ENCODE measurements around the gene TEDC1.

Gene TEDC1

DNA sequence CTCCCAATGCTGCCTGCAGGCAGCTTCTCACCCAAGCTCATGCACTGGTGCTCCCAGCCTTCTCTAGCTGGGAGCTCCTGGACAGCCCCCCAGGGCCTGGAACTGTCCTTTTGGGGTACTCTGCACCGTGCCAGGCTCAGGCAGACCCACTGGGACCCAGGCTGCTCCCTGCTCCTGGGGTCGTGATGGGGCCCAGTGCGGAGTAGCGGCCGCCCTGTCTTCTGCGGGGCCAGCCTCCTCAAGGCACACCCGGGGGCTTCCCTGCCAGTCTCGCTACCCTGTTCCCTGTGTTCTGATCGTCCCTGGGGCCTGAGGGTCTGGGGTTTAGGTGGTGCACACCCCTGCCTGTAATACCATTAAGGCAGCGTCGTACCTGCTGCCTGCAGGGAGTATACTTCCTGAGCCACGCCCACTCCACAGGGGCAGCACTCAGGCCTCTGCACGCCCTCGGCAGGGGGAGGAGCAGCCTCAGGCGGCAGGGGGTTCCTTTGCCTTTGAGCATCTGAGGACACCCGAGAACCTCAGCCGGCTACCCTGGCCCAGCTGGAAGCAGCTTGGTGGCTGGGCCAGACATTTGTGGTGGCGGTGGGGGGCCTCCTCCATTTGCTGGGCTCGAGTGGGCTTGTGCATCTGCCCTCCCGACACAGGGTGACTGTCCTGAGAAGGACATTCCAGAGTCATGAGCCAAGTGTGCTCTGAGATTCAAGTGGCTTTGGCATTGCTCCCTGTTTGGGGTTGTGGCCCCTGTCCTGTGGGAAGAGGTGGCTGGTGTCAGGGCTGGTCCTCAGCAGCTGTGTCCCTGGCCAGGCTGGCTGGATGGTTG is 25.6 kb upstream of the TEDC1 start:
- H3K4me1 ChIP-seq (ENCODE audit: insufficient read depth, low read length) = peaks cover 3% of the 10 kb centered on the region
- H3K36me3 ChIP-seq (ENCODE audit: insufficient read depth, low read length) = peaks cover 62% of the 10 kb centered on the region
- H3K9me3 ChIP-seq (ENCODE audit: low read length) = no peaks in the 10 kb centered on the region
- H3K27me3 ChIP-seq (ENCODE audit: insufficient read depth, low read length) = no peaks in the 10 kb centered on the region
- no peak overlapping the region for H3K4me3 ChIP-seq (ENCODE audit: low read length)
- no peak overlapping the region for H2AFZ ChIP-seq (ENCODE audit: low read depth, low read length)

DNA sequence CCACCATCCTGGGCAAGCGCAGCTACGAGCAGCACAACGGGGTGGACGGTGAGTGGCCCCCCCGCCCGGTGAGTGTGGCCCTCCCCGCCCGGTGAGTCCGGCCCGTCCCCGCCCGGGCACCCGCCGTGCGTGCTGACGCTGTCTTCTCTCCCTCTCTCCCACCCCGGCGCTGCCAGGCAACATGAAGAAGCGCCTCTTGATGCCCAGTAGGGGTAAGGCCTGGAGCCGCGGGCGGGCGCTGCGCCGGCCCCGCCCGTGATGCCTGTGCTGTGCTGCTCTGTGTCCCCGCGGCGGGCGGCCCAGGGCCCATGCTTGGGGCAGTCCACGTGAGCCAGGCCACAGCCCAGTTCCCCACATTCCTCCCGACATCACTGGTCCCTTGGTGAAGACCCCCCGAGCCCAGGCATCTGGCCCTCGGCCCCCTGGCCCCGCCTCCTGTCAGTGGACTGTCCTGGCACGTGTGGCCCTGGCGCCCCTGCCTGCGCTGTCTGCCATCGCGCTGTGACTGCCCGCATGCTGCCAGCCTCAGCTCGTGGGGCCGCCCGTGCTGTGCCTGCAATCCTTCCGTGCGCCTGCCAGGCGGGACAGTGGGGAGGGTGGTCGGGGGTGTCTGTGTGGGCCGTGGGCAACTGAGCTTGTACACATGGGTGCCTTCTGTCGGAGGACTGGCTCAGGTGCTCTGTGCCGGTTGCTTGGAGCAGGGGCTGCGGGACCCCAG is 24.4 kb upstream of the TEDC1 start:
- peaks cover 14% of the 10 kb centered on the region for H3K4me1 ChIP-seq (ENCODE audit: insufficient read depth, low read length)
- no peaks in the 10 kb centered on the region for H3K9me3 ChIP-seq (ENCODE audit: low read length)
- no peaks in the 10 kb centered on the region for H3K27me3 ChIP-seq (ENCODE audit: insufficient read depth, low read length)
- no peak overlapping the region for H2AFZ ChIP-seq (ENCODE audit: low read depth, low read length)
- H3K4me3 ChIP-seq (ENCODE audit: low read length) = no peak overlapping the region
- H3K36me3 ChIP-seq (ENCODE audit: insufficient read depth, low read length) = peaks cover 49% of the 10 kb centered on the region

DNA sequence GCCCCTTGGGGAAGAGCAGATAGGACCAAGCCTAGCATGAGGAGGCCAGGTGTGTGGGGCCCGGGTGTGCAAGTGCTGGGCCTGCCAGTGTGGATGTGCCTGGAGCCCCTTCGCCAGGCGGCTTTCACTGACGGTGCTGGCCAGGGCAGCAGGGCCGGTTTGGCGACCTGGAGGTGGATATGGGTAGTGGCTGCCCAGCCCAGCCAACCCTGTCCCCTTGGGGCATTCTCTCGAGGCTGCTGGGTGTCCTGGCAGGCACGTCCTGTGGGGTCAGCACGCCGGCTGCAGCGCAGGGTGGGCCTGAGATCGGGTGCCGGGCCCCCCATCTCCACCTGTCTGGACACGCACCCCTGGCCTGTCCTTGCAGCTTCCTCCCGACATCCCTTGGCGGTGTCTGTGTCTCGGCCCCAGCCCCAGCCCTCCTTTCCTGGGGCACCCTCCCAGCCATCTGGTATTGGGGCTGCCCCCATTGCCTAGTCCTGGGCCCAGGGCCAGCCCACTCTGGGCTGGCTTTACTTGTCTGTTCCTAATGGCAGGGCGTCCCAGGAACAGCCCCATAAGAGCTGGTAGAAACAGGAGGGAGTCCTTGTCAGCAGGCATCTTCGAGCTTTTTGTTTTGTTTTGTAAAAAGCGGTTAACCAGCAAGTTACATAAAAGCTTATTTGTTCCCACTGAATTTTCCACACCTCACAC is 23.7 kb upstream of the TEDC1 start:
- no peaks in the 10 kb centered on the region for H3K27me3 ChIP-seq (ENCODE audit: insufficient read depth, low read length)
- peaks cover 21% of the 10 kb centered on the region for H3K4me1 ChIP-seq (ENCODE audit: insufficient read depth, low read length)
- H3K9me3 ChIP-seq (ENCODE audit: low read length) = no peaks in the 10 kb centered on the region
- peaks cover 47% of the 10 kb centered on the region for H3K36me3 ChIP-seq (ENCODE audit: insufficient read depth, low read length)
- no peak overlapping the region for H3K4me3 ChIP-seq (ENCODE audit: low read length)
- H2AFZ ChIP-seq (ENCODE audit: low read depth, low read length) = no peak overlapping the region

GRCh38 chr14:105467942-105468471 is 23.0 kb upstream of the TEDC1 start:
- H3K4me3 ChIP-seq (ENCODE audit: low read length) = no peak overlapping the region
- H3K27me3 ChIP-seq (ENCODE audit: insufficient read depth, low read length) = no peaks in the 10 kb centered on the region
- H3K4me1 ChIP-seq (ENCODE audit: insufficient read depth, low read length) = peaks cover 27% of the 10 kb centered on the region
- peaks cover 45% of the 10 kb centered on the region for H3K36me3 ChIP-seq (ENCODE audit: insufficient read depth, low read length)
- H2AFZ ChIP-seq (ENCODE audit: low read depth, low read length) = no peak overlapping the region
- no peaks in the 10 kb centered on the region for H3K9me3 ChIP-seq (ENCODE audit: low read length)

GRCh38 chr14:105468621-105469241 is 22.3 kb upstream of the TEDC1 start:
- H3K4me1 ChIP-seq (ENCODE audit: insufficient read depth, low read length) = peaks cover 34% of the 10 kb centered on the region
- peaks cover 38% of the 10 kb centered on the region for H3K36me3 ChIP-seq (ENCODE audit: insufficient read depth, low read length)
- no peaks in the 10 kb centered on the region for H3K27me3 ChIP-seq (ENCODE audit: insufficient read depth, low read length)
- no peak overlapping the region for H3K4me3 ChIP-seq (ENCODE audit: low read length)
- no peak overlapping the region for H2AFZ ChIP-seq (ENCODE audit: low read depth, low read length)
- H3K9me3 ChIP-seq (ENCODE audit: low read length) = no peaks in the 10 kb centered on the region

DNA sequence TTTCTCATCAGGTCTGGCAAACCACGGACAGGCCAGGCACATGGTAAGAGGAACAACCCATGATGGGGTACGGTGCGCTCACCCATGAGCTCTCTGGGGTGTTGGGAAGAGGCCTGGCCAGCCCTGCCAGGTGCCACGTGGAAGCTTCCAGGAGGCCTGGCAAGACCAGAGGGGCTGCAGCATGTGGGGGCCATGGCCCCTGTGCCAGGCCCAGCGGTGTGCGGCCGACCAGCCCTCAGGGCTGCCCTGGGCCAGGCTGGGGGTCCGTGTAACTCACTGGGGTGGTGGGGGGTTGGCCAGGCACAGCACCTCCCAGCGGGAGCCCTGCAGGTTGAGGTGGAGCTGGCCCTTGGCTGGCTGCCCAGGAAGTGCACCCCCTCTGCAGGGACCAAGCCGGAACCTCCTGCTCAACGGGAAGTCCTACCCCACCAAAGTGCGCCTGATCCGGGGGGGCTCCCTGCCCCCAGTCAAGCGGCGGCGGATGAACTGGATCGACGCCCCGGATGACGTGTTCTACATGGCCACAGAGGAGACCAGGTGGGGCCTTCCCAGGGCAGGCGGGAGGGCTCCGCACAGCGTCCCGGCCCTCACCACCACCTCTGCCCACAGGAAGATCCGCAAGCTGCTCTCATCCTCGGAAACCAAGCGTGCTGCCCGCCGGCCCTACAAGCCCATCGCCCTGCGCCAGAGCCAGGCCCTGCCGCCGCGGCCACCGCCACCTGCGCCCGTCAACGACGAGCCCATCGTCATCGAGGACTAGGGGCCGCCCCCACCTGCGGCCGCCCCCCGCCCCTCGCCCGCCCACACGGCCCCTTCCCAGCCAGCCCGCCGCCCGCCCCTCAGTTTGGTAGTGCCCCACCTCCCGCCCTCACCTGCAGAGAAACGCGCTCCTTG is 21.3 kb upstream of the TEDC1 start:
- H3K4me3 ChIP-seq (ENCODE audit: low read length) = no peak overlapping the region
- no peaks in the 10 kb centered on the region for H3K9me3 ChIP-seq (ENCODE audit: low read length)
- peaks cover 31% of the 10 kb centered on the region for H3K36me3 ChIP-seq (ENCODE audit: insufficient read depth, low read length)
- H3K4me1 ChIP-seq (ENCODE audit: insufficient read depth, low read length) = peaks cover 36% of the 10 kb centered on the region
- H3K27me3 ChIP-seq (ENCODE audit: insufficient read depth, low read length) = no peaks in the 10 kb centered on the region
- no peak overlapping the region for H2AFZ ChIP-seq (ENCODE audit: low read depth, low read length)

- Histone ChIP-seq H3K9me3 (ENCODE audit: low read length) (no peaks in the 10 kb centered on the region), H3K4me3 (ENCODE audit: low read length) (no peak overlapping the region), H2AFZ (ENCODE audit: low read depth, low read length) (no peak overlapping the region), H3K36me3 (ENCODE audit: insufficient read depth, low read length) (peaks cover 21% of the 10 kb centered on the region), H3K4me1 (ENCODE audit: insufficient read depth, low read length) (peaks cover 39% of the 10 kb centered on the region), H3K27me3 (ENCODE audit: insufficient read depth, low read length) (no peaks in the 10 kb centered on the region)
These were observed 20.4 kb upstream of the TEDC1 start for GRCh38 chr14:105470350-105471296.

GRCh38 chr14:105471297-105471821 is 19.7 kb upstream of the TEDC1 start:
- peaks cover 17% of the 10 kb centered on the region for H3K36me3 ChIP-seq (ENCODE audit: insufficient read depth, low read length)
- H3K9me3 ChIP-seq (ENCODE audit: low read length) = no peaks in the 10 kb centered on the region
- no peak overlapping the region for H3K4me3 ChIP-seq (ENCODE audit: low read length)
- no peaks in the 10 kb centered on the region for H3K27me3 ChIP-seq (ENCODE audit: insufficient read depth, low read length)
- H2AFZ ChIP-seq (ENCODE audit: low read depth, low read length) = no peak overlapping the region
- H3K4me1 ChIP-seq (ENCODE audit: insufficient read depth, low read length) = peaks cover 47% of the 10 kb centered on the region

GRCh38 chr14:105471823-105472485 is 19.1 kb upstream of the TEDC1 start:
- Histone ChIP-seq H3K27me3 (ENCODE audit: insufficient read depth, low read length) (no peaks in the 10 kb centered on the region), H3K36me3 (ENCODE audit: insufficient read depth, low read length) (peaks cover 12% of the 10 kb centered on the region), H2AFZ (ENCODE audit: low read depth, low read length) (no peak overlapping the region), H3K4me3 (ENCODE audit: low read length) (no peak overlapping the region), H3K4me1 (ENCODE audit: insufficient read depth, low read length) (peaks cover 53% of the 10 kb centered on the region), H3K9me3 (ENCODE audit: low read length) (no peaks in the 10 kb centered on the region)

GRCh38 chr14:105472486-105472991 is 18.5 kb upstream of the TEDC1 start:
- H3K9me3 ChIP-seq (ENCODE audit: low read length) = no peaks in the 10 kb centered on the region
- H3K4me1 ChIP-seq (ENCODE audit: insufficient read depth, low read length) = peaks cover 58% of the 10 kb centered on the region
- no peak overlapping the region for H3K4me3 ChIP-seq (ENCODE audit: low read length)

More at GRCh38 chr14:105472486-105472991, 18.5 kb upstream of the TEDC1 start:
- peaks cover 7% of the 10 kb centered on the region for H3K36me3 ChIP-seq (ENCODE audit: insufficient read depth, low read length)
- H2AFZ ChIP-seq (ENCODE audit: low read depth, low read length) = no peak overlapping the region
- H3K27me3 ChIP-seq (ENCODE audit: insufficient read depth, low read length) = no peaks in the 10 kb centered on the region

All from neuron (in vitro differentiated cells).